Right hindlimb (tissue), 1 donor: Measurements from ENCODE around the gene MRPL40.

Experiments
- DNase-seq: peaks from one replicate; pipeline ENCODE4 v3.0.0-alpha.2; 2018

Gene MRPL40

DNA sequence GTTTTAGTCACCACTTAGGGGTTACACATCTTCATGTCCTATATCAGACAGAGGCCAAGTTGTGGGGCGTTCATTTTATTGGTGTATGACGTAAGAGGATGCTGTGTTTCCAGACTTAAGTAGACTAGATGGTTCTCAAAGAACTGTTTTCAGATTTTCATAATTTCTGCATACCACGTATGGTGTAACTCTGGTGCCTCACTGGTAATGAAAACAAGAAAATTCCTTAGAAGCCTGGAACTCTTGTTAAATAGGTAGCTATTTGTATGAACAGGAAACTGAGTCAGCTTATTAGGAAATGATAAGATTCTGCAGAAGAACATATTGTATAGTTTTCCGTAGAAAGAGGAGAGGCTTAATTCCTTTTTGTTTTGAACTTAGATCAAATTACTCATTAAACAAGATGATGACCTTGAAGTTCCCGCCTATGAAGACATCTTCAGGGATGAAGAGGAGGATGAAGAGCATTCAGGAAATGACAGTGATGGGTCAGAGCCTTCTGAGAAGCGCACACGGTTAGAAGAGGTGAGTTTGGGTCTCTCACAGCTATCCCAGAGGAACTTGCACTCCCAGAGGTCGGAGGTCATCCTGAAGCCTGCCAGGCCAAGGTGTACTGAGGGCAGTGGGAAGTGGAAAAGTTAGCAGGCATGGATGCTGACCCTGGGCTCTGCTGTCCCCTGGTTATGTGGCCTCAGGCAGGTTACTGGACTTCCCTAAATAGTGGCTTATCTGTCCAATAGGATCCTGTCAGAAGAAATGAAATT is 51.3 kb downstream of the MRPL40 start:
- DNase-seq = no peak
